HEK293T (cell line): Measurements from ENCODE around the gene FAXDC2.

ENCODE experiments used
- ARNT ChIP-seq: fragments of 450-650 bp; IDR thresholded peaks from 2 replicates; pipeline ENCODE4 v1.6.1; 2017; ENCODE audit warnings: mild to moderate bottlenecking
- BHLHE40 ChIP-seq: fragments of 450-650 bp; IDR thresholded peaks from 2 replicates; pipeline ENCODE4 v1.6.1; 2016; ENCODE audit warnings: mild to moderate bottlenecking, moderate library complexity, borderline replicate concordance
- ELF4 ChIP-seq: fragments of 450-650 bp; IDR thresholded peaks from 2 replicates; pipeline ENCODE4 v1.6.1; 2017; ENCODE audit warnings: antibody characterized with exemption
- FOXA1 ChIP-seq: fragments of 450-650 bp; IDR thresholded peaks from 2 replicates; pipeline ENCODE4 v1.6.1; 2016; ENCODE audit warnings: mild to moderate bottlenecking
- FOXK2 ChIP-seq: fragments of 450-650 bp; IDR thresholded peaks from 2 replicates; pipeline ENCODE4 v1.6.1; 2016; ENCODE audit warnings: mild to moderate bottlenecking
- FOXM1 ChIP-seq: fragments of 450-650 bp; IDR thresholded peaks from 2 replicates; pipeline ENCODE4 v1.6.1; 2017; ENCODE audit warnings: mild to moderate bottlenecking, borderline replicate concordance
- HDGF ChIP-seq: fragments of 450-650 bp; IDR thresholded peaks from 2 replicates; pipeline ENCODE4 v1.6.1; 2017; ENCODE audit warnings: antibody characterized with exemption, borderline replicate concordance
- L3MBTL2 ChIP-seq: fragments of 450-650 bp; conservative IDR thresholded peaks from 2 replicates; pipeline ENCODE4 v1.6.1; 2016; ENCODE audit warnings: mild to moderate bottlenecking
- LEF1 ChIP-seq: fragments of 450-650 bp; IDR thresholded peaks from 2 replicates; pipeline ENCODE4 v1.6.1; 2017; ENCODE audit warnings: mild to moderate bottlenecking, borderline replicate concordance
- PKNOX1 ChIP-seq: fragments of 450-650 bp; IDR thresholded peaks from 2 replicates; pipeline ENCODE4 v1.6.1; 2016
- SP1 ChIP-seq: fragments of 450-650 bp; IDR thresholded peaks from 2 replicates; pipeline ENCODE4 v1.6.1; 2017
- SUZ12 ChIP-seq: fragments of 450-650 bp; IDR thresholded peaks from 2 replicates; pipeline ENCODE4 v1.6.1; 2016; ENCODE audit warnings: mild to moderate bottlenecking
- TARDBP ChIP-seq: fragments of 450-650 bp; IDR thresholded peaks from 2 replicates; pipeline ENCODE4 v1.6.1; 2016
- ZNF384 ChIP-seq: fragments of 450-650 bp; IDR thresholded peaks from 2 replicates; pipeline ENCODE4 v1.6.1; 2016

GRCh38 chr5:154780128-154780527 lies 70.3 kb downstream of the FAXDC2 start:
- no peak for TF ChIP-seq BHLHE40
- no peak for TF ChIP-seq ZNF384
- no peak for TF ChIP-seq SP1
- no peak for TF ChIP-seq L3MBTL2
- TF ChIP-seq PKNOX1 = no peak
- no peak for TF ChIP-seq FOXM1
- no peak for TF ChIP-seq ELF4
- TF ChIP-seq FOXA1 = no peak
- no peak for TF ChIP-seq TARDBP
- no peak for TF ChIP-seq FOXK2
- no peak for TF ChIP-seq SUZ12
- no peak for TF ChIP-seq ARNT
- TF ChIP-seq HDGF = no peak
- TF ChIP-seq LEF1 = no peak
